AG10803 (cell line): Measurements from ENCODE around the gene SYT7.

Experiments used
- DNase-seq: peaks from one replicate; pipeline ENCODE4 v3.0.0; 2010; ENCODE audit warnings: low read depth
- H3K4me3 ChIP-seq: 2 replicates; pipeline ENCODE4 v1.5.1; 2011; ENCODE audit warnings: mild to moderate bottlenecking, low read length, control low read depth
- CTCF ChIP-seq: conservative IDR thresholded peaks from 2 replicates; pipeline ENCODE4 v1.5.1; 2011; ENCODE audit warnings: mild to moderate bottlenecking, low read length, control low read depth, inconsistent platforms

Gene SYT7

GRCh38 chr11:61503135-61503770 lies 77.6 kb downstream of the SYT7 start:
- no peak for DNase-seq
- no peak for TF ChIP-seq CTCF
- H3K4me3 ChIP-seq: no peak overlapping the region

- no peak overlapping the region for H3K4me3 ChIP-seq
- TF ChIP-seq CTCF: no peak
- DNase-seq: no peak
These were observed 78.4 kb downstream of the SYT7 start for GRCh38 chr11:61502522-61502921.

GRCh38 chr11:61499816-61500491 lies 80.9 kb downstream of the SYT7 start:
- H3K4me3 ChIP-seq: no peak overlapping the region
- DNase-seq: no peak

GRCh38 chr11:61498767-61499341 lies 82.0 kb downstream of the SYT7 start:
- TF ChIP-seq CTCF: no peak
- H3K4me3 ChIP-seq: no peak overlapping the region

More at GRCh38 chr11:61499816-61500491, 80.9 kb downstream of the SYT7 start:
- no peak for TF ChIP-seq CTCF

GRCh38 chr11:61497876-61498275 lies 83.0 kb downstream of the SYT7 start:
- TF ChIP-seq CTCF: no peak
- no peak overlapping the region for H3K4me3 ChIP-seq
- no peak for DNase-seq

More at GRCh38 chr11:61498767-61499341, 82.0 kb downstream of the SYT7 start:
- DNase-seq: no peak

GRCh38 chr11:61497473-61497872 lies 83.4 kb downstream of the SYT7 start:
- no peak overlapping the region for H3K4me3 ChIP-seq
- TF ChIP-seq CTCF: no peak
- DNase-seq: no peak
